COLO668 (cell line): ENCODE results near the gene SCAMP2.

Experiments used
- DNase-seq: peaks from one replicate; lab custom pipeline; 2025; ENCODE audit not compliant: unreplicated experiment; lab: John Stamatoyannopoulos, UW

The SCAMP2 gene

DNA sequence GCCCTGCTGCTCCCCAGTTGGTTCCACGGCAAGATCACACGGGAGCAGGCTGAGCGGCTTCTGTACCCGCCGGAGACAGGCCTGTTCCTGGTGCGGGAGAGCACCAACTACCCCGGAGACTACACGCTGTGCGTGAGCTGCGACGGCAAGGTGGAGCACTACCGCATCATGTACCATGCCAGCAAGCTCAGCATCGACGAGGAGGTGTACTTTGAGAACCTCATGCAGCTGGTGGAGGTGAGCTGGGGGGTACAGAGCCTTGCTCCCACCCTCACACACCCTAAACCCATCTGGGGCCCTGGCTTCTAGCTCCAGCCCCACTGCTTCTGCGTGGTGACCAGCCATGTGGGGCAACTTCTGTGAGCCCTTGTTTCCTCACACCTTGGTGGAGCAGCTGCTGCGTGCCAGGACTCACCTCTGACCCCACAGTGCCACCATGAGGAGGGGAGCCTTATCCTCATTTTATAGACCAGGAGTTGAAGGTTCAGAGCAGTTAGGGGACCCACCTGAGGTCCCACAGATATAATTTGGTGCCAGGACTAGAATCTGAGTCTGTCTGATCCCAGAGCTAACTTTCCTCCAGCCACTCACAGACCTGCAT is 73.8 kb downstream of the SCAMP2 start:
- peak; percentile 30 for DNase-seq

DNA sequence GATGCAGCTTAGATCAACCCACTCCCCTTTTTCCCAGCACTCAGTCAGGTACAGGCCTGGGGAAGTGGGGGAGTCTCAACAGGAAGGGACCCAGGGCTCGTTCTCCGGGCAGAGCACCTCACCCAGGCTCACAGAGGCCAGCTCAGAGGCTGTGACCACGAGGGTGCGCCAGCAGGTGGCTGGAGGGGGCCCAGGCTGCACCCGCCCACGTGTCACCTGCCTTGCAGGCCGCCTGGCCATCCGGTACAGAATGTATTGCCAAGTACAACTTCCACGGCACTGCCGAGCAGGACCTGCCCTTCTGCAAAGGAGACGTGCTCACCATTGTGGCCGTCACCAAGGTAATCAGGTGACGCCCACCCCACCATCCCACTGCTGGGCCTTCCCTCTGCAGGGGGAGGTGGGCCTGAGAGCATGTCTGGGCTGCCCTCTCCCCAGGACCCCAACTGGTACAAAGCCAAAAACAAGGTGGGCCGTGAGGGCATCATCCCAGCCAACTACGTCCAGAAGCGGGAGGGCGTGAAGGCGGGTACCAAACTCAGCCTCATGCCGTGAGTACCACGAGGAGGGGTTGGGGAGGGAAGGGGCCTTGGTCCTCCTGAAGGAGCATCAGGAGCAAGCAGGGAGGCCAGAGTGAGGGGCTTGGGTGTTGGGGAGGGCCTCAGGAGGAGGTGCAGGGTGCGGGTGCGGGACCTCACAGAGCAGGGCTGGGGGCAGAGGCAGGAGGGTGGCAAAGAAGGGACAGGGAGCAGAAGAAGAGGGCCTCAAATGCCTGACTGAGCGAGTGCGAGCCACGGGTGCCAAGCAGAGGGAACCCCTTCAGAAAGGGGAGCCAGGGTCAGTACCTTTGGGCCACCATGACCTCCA is 74.5 kb downstream of the SCAMP2 start:
- DNase-seq: no peak

DNA sequence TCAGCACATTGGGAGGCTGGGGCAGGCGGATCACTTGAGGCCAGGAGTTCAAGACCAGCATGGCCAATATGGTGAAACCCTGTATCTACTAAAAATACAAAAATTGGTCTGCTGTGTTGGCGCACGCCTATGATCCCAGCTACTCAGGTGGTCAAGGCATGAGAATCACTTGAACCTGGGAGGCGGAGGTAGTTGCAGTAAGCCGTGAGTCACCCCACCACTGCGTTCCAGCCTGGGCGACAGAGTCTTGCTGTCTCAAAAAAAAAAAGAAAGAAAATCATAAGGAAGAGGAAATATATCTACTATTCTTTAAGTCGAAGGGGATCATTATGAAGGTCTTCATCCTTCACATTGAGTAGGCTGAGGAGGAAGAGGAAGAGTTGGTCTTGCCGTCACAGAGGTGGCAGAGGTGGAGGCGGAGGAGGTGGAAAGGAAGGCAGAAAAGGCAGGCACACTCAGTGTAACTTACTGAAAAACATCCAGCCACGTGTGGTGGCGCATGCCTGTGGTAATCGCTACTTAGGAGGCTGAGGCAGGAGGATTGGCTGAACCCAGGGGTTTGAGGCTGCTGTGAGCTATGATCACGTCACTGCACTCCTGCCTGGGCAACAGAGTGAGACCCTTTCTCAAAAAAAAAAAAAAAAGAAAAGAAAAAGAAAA is 77.1 kb downstream of the SCAMP2 start:
- no peak for DNase-seq

DNA sequence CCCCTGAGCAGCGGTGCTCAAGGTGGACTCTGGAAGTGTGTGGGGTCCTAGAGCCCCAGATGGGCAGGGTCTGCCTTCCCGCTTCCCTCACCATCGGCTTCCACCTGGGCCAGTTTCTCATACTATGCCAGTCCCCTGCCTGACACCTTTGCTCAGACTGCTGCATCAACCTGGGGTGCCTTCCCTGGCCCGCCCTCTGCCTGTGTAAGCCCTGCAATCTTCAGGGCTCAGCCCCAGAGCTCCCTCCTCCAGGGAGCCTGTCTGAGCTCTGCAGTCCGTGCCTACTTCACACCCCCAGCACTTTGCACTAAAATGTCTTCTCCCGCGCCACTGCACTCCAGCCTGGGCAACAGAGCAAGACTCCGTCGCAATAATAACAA is 78.2 kb downstream of the SCAMP2 start:
- DNase-seq: no peak

DNA sequence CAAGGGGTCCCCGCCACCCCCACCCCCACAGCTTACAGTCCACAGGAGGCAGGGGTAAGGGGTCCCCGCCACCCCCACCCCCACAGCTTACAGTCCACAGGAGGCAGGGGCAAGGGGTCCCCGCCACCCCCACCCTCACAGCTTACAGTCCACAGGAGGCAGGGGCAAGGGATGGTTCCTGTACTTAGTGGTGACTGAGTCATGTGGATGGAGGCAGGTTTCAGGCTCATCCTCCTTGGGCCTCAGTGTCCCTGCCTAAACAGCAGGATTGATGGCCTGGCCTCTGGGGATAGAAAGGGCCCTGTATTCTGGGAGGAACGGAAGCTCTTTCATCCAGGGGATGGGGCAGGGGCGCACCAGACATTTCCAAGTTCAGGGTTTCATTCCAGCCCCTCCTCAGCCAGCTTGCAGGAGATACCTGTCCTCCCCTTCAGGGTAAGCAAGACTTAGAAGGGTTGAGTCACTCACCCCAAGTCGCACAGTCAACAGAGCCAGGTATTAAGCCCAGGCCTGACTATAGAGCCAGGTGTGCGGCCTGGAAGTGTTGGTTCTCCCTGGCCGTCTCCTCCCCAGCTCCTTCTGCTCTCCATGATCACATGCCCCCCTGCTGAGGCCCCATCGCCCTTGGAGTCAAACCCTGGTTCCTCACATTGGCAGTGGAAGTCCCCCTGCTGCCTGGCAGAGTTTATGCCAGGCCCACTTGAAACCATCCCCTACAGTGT is 78.8 kb downstream of the SCAMP2 start:
- no peak for DNase-seq
